GM12801 (cell line): ENCODE results near the gene GRAMD4.

Experiments
- CTCF ChIP-seq: IDR thresholded peaks from one replicate; pipeline ENCODE4 v1.5.1; 2011; ENCODE audit warnings: control low read depth; ENCODE audit not compliant: insufficient read length; ENCODE audit errors: extremely low read depth

The GRAMD4 gene

GRCh38 chr22:46673662-46674236, 53.6 kb downstream of the GRAMD4 start:
- no peak for TF ChIP-seq CTCF

- TF ChIP-seq CTCF: no peak
Observed at GRCh38 chr22:46674367-46674781, 54.2 kb downstream of the GRAMD4 start.

- no peak for TF ChIP-seq CTCF
Observed at GRCh38 chr22:46674906-46675305, 54.7 kb downstream of the GRAMD4 start.

GRCh38 chr22:46675479-46675878, 55.3 kb downstream of the GRAMD4 start:
- no peak for TF ChIP-seq CTCF

GRCh38 chr22:46675938-46676337, 55.8 kb downstream of the GRAMD4 start:
- no peak for TF ChIP-seq CTCF

DNA sequence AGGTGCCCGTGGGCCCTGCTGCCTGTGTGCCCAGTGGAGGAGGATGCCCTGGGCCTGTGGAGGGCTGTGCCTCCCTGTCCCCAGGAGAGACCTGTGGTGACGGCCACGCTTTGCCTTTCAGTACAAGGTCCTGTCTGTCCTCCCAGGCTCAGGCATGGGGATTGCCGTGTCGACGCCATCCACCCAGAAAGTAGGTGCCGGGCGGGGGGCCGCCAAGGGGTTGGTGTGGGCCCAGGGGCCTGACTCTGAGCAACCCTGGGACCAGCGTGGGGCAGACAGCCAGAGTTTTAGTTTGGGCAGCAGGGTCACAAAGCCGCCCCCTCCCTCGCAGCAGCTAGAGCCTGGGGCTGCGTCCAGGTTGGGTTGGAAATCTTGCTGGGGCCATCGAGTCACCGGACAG, 56.3 kb downstream of the GRAMD4 start:
- TF ChIP-seq CTCF: no peak

- no peak for TF ChIP-seq CTCF
Observed at GRCh38 chr22:46676881-46677280, 56.7 kb downstream of the GRAMD4 start.
